ENCODE measurements around the gene FOXD3.
"Not testable (repeated sequence)": the region's sequence is repeated elsewhere in the genome, so short reads cannot be mapped to it uniquely, and the experiment has no call there.

DNA sequence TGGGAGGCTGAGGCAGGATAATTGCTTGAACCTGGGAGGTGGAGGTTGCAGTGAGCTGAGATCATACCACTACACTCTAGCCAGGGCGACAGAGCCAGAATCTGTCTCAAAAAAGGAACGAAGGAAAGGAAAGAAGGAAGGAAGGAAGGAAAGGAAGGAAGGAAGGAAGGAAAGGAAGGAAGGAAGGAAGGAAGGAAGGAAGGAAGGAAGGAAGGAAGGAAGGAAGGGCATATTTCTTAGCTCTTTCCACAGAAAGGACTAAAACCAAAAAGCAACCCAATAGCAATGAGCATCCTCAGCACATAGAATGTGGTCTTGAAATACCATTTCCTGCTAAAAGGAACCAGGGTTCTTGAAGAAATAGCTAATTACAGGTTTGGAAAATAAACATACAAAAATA is 33.9 kb downstream of the FOXD3 start:
- TF ChIP-seq POLR2A, POLR2AphosphoS5 (IDR thresholded peaks at IDR 0.05): not testable (repeated sequence)

All from prostate gland (tissue), 1 donor.